HG03135 (cell line): ENCODE data around the gene UBE2D2.
"Not testable (repeated sequence)": the region's sequence is repeated elsewhere in the genome, so short reads cannot be mapped to it uniquely, and the experiment has no call there.

Source experiments
- ATAC-seq: cut with Tn5 transposase; IDR thresholded peaks from one replicate; pipeline ENCODE4 v1.9.1; 2021; ENCODE audit warnings: mild to moderate bottlenecking, moderate library complexity; ENCODE audit not compliant: unreplicated experiment

UBE2D2 gene

DNA sequence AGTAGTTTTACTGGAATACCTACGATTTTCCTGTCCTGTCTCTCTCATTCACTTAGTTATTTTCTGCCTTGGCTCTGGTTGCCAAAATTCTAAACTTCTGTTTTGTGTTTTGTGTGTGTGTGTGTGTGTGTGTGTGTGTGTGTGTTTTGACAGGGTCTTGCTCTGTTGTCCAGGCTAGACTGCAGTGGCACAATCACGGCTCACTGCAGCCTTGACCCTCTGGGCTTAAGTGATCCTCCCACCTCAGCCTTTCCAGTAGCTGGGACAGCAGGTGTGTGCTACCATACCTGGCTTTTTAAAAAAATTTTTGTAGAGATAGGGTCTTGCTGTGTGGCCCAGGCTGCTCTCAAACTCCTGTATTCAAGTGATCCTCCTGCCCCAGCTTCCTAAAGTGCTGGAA, 17.2 kb downstream of the UBE2D2 start:
- no peak for ATAC-seq

DNA sequence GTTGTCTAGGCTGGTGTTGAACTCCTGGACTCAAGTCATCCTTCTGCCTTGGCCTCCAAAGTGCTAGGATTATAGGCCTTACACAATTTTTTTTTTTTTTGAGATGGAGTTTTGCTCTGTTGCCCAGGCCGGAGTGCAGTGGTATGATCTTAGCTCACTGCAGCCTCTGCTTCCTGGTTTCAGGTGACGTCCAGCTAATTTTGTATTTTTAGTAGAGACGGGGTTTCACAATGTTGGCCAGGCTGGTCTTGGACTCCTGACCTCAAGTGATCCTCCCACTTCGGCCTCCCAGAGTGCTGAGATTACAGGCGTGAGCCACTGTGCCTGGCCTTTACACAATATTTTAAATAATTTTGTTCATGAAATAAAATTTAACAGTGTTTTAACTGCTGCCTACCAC, 21.0 kb downstream of the UBE2D2 start:
- ATAC-seq, result not testable (repeated sequence)

DNA sequence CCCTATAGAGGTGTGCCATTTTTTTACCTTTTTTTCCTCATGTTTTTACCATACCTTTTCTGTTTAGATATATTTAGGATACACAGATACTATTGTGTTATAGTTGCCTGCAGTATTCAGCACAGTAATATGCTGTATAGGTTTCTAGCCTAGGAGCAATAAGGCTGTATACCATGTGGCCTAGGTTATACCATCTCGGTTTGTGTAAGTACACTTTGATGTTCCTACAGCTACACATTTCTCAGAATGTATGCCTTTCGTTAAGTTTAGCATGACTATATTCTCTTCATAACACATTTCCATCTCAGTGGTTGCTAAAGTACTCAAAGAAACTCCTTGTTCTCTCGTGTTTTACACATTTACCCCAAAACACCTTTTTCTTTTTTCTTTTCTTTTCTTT, 23.0 kb downstream of the UBE2D2 start:
- no peak for ATAC-seq

DNA sequence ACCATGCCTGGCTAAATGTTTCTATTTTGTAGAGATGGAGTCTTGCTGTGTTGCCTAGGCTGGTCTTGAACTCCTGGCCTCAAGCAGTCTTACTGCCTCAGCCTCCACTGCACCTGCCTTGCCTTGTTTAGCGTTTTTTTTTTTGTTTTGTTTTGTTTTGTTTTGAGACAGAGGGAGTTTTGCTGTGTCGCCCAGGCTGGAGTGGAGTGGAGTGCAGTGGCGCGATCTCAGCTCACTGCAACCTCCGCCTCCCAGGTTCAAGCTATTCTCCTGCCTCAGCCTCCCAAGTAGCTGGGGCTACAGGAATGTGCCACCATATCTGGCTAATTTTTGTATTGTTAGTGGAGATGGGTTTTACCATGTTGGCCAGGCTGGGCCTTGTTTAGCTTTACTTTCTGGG, 27.0 kb downstream of the UBE2D2 start:
- not testable (repeated sequence) for ATAC-seq

DNA sequence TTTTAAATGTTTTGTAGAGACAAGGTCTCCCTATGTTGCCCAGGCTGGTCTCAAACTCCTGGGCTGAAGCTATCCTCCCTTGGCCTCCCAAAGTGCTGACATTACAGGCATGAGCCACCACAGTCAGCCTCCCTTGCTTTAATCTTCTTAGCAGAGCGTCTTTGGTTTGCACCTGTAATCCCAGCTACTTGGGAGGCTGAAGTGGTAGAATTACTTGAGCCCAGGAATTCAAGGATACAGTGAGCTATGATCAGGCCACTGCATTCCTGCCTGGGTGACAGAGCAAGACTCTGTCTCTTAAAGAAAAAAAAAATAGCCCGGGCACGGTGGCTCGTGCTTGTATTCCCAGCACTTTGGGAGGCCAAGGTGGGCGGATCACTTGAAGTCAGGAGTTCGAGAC, 27.8 kb downstream of the UBE2D2 start:
- ATAC-seq, result no peak

DNA sequence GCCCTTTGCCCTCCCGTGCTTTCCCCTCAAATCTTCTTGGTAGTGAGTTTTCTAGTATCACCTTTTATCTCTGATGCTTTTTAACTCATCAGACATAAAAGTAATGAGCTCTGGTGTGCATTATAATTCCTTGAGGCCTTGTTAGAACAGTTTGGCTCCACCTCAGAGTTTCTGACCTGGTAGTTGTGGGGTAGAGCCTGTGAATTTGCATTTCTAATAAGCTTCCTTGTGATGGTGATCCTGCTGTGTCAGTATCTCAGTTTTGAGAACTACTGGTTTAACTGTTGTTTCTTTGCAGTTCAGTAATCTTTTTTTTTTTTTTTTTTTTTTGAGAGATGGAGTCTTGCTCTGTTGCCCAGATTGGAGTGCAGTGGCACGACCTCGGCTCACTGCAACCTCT, 31.1 kb downstream of the UBE2D2 start:
- ATAC-seq, result no peak

DNA sequence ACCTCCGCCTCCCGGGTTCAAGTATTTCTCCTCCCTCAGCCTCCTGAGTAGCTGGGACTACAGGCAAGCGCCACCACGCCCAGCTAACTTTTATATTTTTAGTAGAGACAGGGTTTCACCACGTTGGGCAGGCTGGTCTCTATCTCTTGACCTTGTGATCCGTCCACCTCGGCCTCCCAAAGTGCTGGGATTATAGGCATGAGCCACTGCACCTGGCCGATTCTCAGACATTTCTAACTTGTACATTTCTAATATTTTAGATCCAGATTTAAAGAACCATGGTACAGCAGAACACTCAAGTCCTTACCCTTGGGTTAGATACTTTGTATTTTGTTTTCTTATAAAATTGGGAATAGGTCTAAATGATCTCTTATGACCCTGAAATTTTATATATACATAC, 31.9 kb downstream of the UBE2D2 start:
- not testable (repeated sequence) for ATAC-seq

DNA sequence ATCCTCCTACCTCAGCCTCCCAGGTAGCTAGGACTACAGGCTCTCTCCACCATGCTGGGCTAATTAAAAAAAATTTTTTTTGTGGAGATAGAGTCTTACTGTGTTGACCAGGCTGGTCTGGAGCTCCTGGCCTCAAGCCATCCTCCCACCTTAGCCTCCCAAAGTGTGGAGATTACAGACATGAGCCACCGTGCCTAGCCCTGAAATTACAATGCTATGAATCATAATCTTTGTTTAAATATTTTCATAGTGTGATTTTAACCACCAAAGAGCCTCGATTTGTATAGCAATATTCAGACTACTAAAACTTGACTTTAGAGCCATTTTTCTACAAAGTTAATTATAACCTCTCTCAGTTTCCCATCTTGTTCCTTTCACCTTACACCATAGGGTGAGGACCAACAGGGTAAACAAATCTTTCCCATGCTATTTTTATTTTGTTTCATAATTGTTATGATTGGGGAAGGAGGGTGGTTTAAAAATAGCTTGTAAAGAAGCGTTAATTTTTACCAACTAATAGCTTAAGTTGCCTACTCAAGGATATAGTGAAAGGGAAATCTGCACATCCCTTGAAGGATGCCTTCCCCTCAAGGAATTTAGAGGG, 32.7 kb downstream of the UBE2D2 start:
- no peak for ATAC-seq

DNA sequence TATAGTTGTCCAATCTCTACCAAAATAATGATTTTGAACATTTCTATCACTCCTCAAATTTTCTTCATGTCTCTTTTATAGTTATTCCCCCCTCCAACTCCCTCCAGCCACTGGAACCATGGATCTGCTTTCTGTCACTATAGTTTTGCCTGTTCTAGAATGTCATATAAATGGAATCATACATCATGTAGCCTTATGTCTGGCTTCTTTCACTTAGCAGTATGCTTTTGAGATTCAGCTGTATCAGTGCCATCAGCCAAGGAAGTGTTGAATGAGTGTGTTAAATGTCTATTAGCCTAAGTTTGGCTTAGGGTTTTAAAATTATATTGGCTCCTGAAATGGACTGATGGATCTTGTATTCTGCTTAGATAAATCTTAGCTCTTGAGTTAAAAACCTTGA, 36.0 kb downstream of the UBE2D2 start:
- ATAC-seq, result no peak

DNA sequence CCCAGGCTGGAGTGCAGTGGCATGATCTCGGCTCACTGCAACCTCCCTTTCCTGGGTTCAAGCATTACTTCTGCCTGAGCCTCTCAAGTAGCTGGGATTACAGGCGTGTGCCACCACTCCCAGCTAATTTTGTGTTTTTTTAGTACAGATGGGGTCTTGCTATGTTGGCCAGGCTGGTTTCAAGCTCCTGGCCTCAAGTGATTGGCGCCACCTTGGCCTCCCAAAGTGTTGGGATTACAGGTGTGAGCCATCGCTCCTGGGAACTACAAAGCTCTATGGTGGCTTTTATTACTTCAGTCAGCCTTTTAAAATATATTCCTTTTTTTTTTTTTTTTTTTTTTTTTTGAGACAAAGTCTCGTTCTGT, 37.4 kb downstream of the UBE2D2 start:
- ATAC-seq, result not testable (repeated sequence)

DNA sequence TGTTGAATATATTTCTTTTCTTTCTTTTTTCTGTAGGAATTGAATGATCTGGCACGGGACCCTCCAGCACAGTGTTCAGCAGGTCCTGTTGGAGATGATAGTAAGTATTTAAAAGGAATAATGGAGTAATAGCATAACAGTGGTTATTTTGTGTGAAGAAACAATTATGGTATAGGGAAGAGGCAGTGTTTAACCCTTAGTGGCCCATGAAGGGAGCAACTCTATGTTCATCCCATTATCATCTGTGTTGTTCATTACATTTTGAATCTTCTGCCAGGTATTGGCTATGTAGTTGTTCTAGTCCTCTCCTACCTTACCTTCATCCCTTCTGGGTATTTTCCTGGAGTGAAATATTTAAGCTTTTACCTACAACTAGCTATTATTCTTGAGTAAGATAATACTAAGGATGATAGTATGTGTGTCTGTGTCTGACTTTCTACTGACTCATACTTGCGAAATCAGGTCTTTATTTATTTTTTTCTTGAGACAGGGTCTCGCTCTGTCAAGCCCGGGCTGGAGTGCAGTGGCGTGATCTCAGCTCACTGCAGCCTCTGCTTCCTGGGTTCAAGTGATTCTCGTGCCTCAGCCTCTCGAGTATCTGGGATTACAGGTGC, 39.3 kb downstream of the UBE2D2 start:
- no peak for ATAC-seq

DNA sequence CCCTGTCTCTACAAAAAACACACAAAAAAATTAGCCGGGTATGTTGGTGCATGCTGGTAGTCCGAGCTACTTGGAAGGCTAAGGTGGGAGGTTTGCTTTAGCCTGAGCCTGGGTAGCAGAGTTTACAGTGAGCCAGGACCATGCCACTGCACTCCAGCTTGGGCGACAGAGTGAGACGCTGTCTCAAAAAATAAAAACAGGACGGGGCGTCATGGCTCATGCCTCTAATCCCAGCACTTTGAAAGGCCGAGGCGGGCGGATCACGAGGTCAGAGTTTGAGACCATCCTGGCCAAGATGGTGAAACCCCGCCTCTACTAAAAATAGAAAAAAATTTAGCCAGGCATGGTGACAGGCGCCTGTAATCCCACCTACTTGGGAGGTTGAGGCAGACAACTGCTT, 40.3 kb downstream of the UBE2D2 start:
- no peak for ATAC-seq

DNA sequence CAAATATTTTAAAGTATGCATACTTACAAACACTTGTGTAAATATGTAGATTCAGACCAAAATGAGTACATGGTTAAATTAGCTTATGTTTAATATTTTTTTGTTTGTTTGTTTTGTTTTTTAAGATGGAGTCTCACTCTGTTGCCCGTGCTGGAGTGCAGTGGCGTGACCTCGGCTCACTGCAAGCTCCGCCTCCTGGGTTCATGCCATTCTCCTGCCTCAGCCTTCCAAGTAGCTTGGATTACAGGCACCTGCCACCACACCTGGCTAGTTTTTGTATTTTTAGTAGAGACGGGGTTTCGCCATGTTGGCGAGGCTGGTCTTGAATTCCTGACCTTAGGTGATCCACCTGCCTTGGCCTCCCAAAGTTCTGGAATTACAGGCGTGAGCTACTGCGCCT, 40.8 kb downstream of the UBE2D2 start:
- ATAC-seq, result not testable (repeated sequence)

DNA sequence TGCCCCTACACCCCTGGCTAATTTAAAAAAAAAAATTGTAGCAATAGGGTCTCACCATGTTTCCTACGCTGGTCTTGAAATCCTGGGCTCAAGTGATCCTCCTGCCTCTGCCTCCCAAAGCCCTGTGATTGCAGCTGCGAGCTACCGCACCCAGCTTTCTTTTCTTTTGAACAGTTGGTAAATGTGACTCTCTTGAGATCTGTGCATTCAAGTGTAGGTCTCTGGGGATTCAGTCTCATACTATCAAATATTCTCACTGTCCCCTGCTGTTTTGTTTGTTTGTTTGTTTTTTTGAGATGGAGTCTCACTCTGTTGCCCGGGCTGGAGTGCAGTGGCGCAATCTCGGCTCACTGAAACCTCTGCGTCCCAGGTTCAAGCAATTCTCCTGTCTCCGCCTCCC, 44.7 kb downstream of the UBE2D2 start:
- ATAC-seq, result no peak

DNA sequence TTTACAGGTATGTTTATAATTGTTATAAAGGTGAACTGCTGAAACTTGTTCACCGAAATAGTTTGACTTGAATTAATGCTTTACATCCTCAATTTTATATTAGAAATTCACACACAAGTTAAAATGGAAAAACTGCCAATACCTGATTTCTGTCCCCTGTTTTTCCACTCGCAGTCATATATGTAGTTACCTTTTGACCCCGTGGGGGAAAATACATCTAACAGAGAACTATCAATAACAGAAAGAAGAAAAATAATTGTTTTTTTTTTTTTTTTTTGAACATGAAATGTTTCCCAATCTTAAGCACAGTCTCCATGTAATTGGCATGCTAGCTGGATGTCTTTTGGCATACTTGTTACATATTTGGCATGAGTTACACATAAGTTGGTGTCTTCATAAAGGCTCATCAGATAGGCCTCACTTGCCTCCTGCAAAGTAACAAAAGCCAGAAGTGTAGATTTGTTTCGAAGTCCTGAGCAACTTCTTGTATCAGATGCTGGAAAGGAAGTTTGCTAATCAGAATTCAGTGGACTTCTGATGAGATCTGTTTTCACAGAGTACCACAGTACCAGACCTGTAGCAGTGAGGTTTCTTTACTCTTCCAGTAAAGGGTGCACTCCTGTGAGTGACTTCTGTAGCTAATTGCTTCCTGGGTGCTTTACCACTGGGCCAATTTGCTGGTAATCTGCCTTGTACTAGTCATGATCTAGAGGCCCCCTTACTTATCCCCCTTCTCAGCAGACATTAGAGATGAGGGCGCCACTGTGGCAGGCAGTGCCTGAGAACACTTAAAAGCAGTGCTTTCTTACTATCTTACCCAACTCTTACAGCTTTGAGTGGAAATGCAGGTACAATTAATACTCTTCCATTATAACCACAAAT, 50.8 kb downstream of the UBE2D2 start:
- ATAC-seq, result no peak

DNA sequence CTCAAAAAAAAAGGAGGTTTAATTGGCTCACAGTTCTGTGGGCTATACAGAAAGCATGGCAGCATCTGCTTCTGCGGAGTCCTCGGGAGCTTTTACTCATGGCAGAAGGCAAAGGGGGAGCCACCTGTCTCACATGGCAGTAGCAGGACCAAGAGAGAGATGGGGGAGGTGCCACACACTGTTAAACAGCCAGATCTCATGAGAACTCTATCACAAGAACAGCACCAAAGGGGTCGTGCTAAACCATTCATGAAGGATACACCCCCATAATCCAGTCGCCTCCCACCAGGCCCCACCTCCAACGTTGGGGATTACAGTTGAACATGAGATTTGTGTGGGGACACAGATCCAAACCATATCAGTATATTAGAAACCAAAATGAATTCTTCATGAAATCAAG, 58.7 kb downstream of the UBE2D2 start:
- ATAC-seq, result no peak

DNA sequence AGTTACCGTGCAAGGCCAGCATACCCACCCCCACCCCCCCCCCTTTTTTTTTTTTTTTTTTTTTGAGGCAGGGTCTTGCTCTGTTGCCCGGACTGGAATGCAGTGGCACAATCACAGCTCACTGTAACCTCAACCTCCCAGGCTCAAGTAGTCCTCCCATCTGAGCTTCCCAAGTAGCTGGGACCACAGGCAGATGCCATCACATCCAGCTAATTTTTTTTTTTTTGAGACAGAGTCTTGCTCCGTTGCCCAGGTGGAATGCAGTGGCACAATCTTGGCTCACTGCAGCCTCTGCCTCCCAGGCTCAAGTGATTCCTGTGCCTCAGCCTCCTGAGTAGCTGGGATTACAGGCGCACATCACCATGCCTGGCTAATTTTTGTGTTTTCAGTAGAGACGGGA, 64.3 kb downstream of the UBE2D2 start:
- ATAC-seq, result not testable (repeated sequence)

DNA sequence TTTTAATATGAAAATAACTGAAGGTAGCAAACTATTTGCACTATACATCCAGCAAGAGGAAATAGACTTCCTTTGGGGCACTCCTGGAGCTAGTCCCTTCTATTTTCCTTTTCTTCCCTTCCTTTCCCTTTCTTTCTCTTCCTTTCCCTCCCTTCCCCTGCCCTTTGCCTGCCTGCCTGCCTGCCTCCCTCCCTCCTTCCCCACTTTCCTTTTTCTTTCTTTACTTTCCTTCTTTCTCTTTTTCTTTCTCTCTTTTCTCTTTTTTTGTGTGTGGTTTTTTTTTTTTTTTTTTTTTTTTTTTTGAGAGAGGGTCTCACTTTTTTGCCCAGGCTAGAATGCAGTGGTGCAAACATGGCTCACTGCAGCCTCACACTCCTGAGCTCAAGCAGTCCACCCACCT, 69.7 kb downstream of the UBE2D2 start:
- no peak for ATAC-seq

DNA sequence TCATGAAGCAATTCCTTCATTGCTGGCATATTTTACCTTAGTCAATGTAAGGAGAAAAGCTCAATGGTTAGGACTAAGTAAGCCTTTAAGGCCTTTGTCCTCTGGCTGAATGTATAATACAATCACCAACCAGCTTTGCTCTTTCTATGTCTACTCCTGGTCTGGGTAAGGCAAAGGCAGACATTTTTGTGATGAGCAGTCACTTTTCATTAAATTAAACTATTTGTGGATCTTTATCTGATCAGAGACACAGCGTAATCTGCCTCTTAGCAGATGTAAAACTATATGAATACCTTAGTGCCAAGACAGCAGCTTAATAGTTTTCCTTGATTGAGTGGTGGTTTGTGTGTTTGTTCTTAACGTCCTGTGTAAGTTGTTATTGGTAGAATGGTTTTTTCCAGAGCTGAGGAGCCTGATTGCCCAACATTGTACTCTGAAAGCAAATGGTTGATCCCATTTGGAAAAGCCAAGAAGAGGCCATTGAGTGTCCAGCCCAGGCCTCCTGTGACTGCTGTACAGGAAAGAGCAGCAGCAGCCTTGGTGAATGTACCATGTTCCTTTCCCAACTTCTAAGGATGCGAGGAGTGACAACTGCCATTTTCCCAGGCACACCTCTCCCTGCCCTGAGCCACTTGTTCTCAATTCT, 70.5 kb downstream of the UBE2D2 start:
- no peak for ATAC-seq

DNA sequence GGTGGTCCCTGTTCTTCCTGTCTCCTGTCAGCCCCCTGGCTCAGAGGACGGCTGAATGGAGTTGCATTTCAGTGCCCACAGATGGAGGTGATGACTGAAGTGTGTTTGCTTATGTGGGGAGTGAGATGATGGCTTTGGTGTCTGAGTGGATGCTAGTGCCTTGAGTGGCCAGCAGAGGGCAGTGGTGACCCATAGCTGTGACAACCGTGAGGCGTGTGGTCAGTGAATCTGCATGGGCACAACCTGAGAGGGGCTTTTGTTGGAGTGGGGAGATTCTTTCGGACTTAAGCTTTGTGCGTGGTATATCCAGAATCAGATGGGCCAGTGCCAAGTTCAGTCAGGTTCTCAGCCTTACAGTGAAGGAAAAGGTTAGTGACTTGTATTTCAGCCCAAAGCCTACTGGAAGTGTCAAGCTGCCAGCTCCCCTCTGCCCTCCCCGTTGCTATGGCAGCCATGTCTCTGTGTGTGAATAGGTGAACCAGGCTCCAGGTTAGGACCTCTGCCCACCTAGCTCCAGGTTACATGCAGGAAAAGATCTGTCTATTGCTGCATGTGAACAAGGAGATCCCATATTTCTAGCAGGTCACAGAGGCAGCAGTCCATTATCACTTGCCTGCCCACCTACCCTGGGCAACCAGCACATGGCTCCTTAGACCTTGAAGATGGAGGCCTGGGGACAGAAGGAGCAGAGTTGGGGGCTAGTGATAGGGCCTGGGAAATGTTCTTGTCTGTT, 72.3 kb downstream of the UBE2D2 start:
- ATAC-seq, result no peak

DNA sequence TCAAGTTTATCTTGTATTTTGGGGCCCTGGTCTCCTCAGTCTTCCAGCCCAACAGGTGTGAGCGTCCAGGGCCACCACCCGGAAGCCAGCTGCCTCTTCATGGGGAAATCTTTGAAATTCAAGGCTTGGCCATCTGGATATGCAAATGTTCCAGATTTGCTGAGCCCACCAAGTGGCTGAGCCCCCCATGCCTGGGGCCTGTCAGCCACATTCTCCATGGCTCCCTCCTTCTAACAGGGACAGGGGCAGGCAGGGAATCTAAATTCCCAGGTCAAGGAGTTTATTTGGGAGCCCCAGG, 72.8 kb downstream of the UBE2D2 start:
- ATAC-seq, result no peak
